Gastrocnemius medialis (tissue), 4 donors: ENCODE measurements around the gene NR5A1. TPM values are rescaled to one million over a fixed set of nuclear protein-coding genes. Genes with fewer than 3 reads are reported as not detected.

Experiments used
- ATAC-seq, 2 donors: fragments of 150-250 bp; one replicate each; pipeline ENCODE4 v1.9.1; 2016
- DNase-seq, 2 donors: peaks; one replicate each; pipeline ENCODE4 v3.0.0-alpha.2; 2019
- H3K27ac ChIP-seq, 4 donors: fragments of 200-600 bp; sonication (generic); 1 replicate in 1 of 4; 2 replicates in 3 of 4; pipeline ENCODE4 v1.5.1; 2016 to 2018; ENCODE audit warnings: mild to moderate bottlenecking in 2 of 4, moderate library complexity in 1 of 4
- H3K27me3 ChIP-seq, 3 donors: fragments of 200-600 bp; sonication (generic) in 2 of 3; 1 replicate in 1 of 3; 2 replicates in 2 of 3; pipeline versions ENCODE4 v1.5.1 to v1.6.0; 2016 to 2019; ENCODE audit warnings: mild to moderate bottlenecking in 1 of 3, moderate library complexity in 1 of 3
- H3K36me3 ChIP-seq, 2 donors: fragments of 200-600 bp; sonication (generic) in 1 of 2; one replicate each; pipeline ENCODE4 v1.5.1; 2017 to 2018
- H3K4me1 ChIP-seq, 2 donors: fragments of 200-600 bp; sonication (generic) in 1 of 2; one replicate each; pipeline ENCODE4 v1.5.1; 2016 to 2017; ENCODE audit warnings: mild to moderate bottlenecking in 2 of 2
- H3K4me3 ChIP-seq, 4 donors: fragments of 200-600 bp; sonication (generic) in 3 of 4; 1 replicate in 1 of 4; 2 replicates in 3 of 4; pipeline ENCODE4 v1.5.1; 2016 to 2019; ENCODE audit warnings: mild to moderate bottlenecking in 2 of 4
- H3K9me3 ChIP-seq, 3 donors: fragments of 200-600 bp; sonication (generic) in 2 of 3; 1 replicate in 1 of 3; 2 replicates in 2 of 3; pipeline ENCODE4 v1.5.1; 2016 to 2019
- POLR2A ChIP-seq, 2 donors: fragments of 450-650 bp; IDR thresholded peaks; one replicate each; pipeline ENCODE4 v1.6.1; 2017; ENCODE audit warnings: antibody characterized with exemption in 2 of 2, mild to moderate bottlenecking in 2 of 2, moderate library complexity in 2 of 2
- in situ Hi-C, 4 donors: fragments of 200-750 bp; cut with MboI; loops; one replicate each; pipeline versions ENCODE4 v1.15.0 to v1.8.0; 2017; ENCODE audit warnings: low sequenced_read_pairs in 4 of 4
- intact Hi-C: fragments of 100-400 bp; cut with DNase I; formaldehyde crosslinking; loops from one replicate; pipeline ENCODE4 v1.15.1; 2023; ENCODE audit warnings: low total_unique reads
- total RNA-seq, 4 donors: library from RNA; depleted of rRNA; stranded (reverse); fragments of >200 nt; gene quantifications; one replicate each; pipeline versions ENCODE4 v1.1.0 to v1.2.3, GENCODE V29; 2016
- TF ChIP-seq, protein P1 (sequence below), 5 experiments: fragments of 450-650 bp in 3 of 5; fragments of 200-600 bp in 2 of 5; sonication (generic) in 2 of 5; IDR thresholded peaks in 4 of 5; conservative IDR thresholded peaks in 1 of 5; 1 replicate in 4 of 5; 2 replicates in 1 of 5; pipeline ENCODE4 v1.5.1; 2016 to 2019; ENCODE audit warnings: antibody characterized with exemption in 5 of 5, mild to moderate bottlenecking in 3 of 5, moderate library complexity in 3 of 5

The NR5A1 gene
- total RNA-seq, 4 donors from 2014 or later, result not detected

DNA sequence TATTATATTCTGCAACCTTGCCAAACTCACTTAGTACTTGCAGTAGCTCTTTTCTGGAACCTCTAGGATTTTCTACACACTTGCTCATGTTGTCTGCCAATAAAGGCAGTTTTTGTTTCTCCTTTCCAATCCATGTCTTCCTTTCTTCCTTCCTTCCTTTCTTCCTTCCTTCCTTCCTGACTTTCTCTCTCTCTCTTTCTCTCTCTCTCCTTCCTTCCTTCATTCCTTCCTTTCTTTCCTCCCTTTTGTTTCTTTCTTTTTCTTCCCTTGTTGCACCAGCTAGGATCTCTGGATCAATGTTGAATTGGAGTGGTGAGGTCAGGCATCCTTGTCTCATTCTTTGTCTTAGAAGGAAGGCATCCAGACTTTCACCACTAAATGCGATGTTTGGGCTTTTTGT is 44.5 kb downstream of the NR5A1 start:
- Histone ChIP-seq H3K4me1 (no peaks in the 10 kb centered on the region), H3K36me3 (no peaks in the 10 kb centered on the region), H3K4me3 (no peak overlapping the region), H3K9me3 (no peaks in the 10 kb centered on the region), H3K27ac (no peak overlapping the region), H3K27me3 (peaks cover 0 to 2% (median 0%) of the 10 kb centered on the region in 3 donors)
- ATAC-seq, result no peak
- in situ Hi-C loops (no loop called here), intact Hi-C loops (no loop called here)
- DNase-seq, result no peak
- no peak for TF ChIP-seq POLR2A (IDR thresholded peaks at IDR 0.05)
- TF ChIP-seq, protein P1, sequence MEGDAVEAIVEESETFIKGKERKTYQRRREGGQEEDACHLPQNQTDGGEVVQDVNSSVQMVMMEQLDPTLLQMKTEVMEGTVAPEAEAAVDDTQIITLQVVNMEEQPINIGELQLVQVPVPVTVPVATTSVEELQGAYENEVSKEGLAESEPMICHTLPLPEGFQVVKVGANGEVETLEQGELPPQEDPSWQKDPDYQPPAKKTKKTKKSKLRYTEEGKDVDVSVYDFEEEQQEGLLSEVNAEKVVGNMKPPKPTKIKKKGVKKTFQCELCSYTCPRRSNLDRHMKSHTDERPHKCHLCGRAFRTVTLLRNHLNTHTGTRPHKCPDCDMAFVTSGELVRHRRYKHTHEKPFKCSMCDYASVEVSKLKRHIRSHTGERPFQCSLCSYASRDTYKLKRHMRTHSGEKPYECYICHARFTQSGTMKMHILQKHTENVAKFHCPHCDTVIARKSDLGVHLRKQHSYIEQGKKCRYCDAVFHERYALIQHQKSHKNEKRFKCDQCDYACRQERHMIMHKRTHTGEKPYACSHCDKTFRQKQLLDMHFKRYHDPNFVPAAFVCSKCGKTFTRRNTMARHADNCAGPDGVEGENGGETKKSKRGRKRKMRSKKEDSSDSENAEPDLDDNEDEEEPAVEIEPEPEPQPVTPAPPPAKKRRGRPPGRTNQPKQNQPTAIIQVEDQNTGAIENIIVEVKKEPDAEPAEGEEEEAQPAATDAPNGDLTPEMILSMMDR (IDR thresholded peaks at IDR 0.05 in 4 of 5, conservative IDR thresholded peaks at IDR 0.05 in 1 of 5), result no peak

DNA sequence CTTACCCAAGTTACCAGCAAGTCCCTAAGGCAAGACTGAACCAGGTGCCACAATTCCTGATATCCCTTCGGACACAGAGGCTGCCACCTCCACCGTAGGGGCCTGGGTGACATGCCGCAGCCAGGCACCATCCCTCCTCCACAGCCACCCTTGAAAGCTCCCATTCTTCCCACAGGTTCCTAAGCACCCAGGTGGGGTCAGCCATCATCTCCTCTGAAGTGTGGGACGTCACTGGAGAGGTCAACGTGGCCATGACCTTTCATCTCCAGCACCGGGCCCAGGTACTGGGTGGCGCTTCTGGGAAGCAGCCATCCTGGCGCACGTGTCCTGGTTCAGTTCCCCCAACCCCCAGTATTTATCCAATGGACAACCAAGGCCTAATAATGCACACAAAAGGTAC is 48.8 kb downstream of the NR5A1 start:
- intact Hi-C loops (no loop called here), in situ Hi-C loops (no loop called here)
- H3K27me3 ChIP-seq, result peaks cover 0 to 12% (median 8%) of the 10 kb centered on the region in 3 donors
- peaks cover 0 to 3% of the 10 kb centered on the region in 2 donors for H3K4me1 ChIP-seq
- DNase-seq, result no peak
- no peak for ATAC-seq
- no peaks in the 10 kb centered on the region for H3K36me3 ChIP-seq
- no peak overlapping the region for H3K27ac ChIP-seq
- H3K4me3 ChIP-seq, result no peak overlapping the region
- H3K9me3 ChIP-seq, result no peaks in the 10 kb centered on the region
- TF ChIP-seq POLR2A (IDR thresholded peaks at IDR 0.05), result no peak
- TF ChIP-seq, protein P1 (IDR thresholded peaks at IDR 0.05 in 4 of 5, conservative IDR thresholded peaks at IDR 0.05 in 1 of 5), result no peak

DNA sequence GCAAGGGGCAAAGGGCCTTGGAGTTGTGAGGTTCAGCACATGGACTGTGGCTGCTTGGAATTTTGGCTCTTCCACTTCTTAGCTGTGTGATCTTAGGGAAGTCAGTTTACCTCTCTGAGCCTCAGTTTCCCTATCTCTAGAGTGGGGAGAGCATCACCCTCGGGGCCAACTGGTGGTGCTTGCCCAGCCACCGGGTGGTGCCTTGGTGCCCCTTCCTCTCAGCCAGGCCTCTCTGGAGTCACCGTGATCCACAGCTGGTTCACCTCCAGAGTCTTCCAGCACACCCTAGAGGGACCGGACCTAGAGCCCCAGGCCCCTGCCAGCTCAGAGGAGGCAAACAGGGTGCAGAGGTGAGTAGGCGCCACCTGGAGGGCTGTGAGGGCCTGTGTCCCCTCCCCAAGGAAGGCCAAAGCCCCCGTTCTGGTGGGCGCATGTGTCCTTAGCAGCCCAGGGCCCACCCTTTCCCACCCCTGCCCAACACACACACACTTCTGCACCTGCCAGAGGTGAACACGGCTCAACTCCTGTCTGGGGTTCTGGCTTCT is 49.2 kb downstream of the NR5A1 start:
- TF ChIP-seq, protein P1 (IDR thresholded peaks at IDR 0.05 in 4 of 5, conservative IDR thresholded peaks at IDR 0.05 in 1 of 5), result no peak
- TF ChIP-seq POLR2A (IDR thresholded peaks at IDR 0.05), result no peak
- DNase-seq, result no peak
- H3K9me3 ChIP-seq, result no peaks in the 10 kb centered on the region
- intact Hi-C loops, result no loop called here
- H3K4me1 ChIP-seq, result peaks cover 0 to 4% of the 10 kb centered on the region in 2 donors
- in situ Hi-C loops, result no loop called here
- no peak for ATAC-seq
- H3K27ac ChIP-seq, result no peak overlapping the region
- peaks cover 3 to 14% (median 9%) of the 10 kb centered on the region in 3 donors for H3K27me3 ChIP-seq
- H3K4me3 ChIP-seq, result no peak overlapping the region
- H3K36me3 ChIP-seq, result no peaks in the 10 kb centered on the region

DNA sequence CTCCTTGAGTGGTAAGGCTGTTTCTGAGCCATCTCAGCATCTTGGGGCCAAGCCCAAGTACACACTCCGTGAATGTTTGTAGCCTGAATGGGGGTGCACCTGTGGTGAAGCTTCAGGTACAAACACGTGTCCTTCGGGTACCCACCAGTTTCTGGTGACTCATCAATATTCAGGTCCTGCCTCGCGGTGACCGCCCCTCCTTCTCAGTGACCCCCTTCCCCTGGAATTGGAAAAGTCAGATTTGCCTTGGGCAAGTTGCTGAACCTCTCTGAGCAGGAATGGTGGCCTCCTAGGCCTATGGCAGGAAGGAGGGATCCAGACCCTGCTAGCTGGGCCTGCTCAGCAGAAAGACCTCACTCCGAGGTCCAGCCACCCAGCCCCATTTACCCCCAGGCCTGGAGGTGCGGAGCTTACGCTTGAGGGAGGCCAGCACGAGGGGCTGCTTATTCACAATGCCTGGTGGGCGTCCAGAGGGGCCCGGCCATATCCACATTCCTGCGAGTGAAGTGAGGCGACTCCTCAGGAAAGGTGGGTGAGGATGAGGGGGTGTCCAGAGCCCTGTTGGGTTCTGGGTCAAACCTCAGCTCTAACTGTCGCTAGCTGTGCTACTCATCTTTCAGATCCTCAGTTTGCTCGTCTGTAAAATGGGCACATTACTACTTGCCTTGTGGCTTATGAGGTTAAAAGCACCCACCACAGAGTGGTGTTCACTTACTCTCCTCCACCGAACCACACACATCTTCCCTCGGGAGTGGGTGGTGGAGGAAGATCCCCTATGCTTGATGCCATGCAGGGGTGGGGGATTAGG is 49.9 kb downstream of the NR5A1 start:
- TF ChIP-seq POLR2A (IDR thresholded peaks at IDR 0.05), result no peak
- TF ChIP-seq, protein P1 (IDR thresholded peaks at IDR 0.05 in 4 of 5, conservative IDR thresholded peaks at IDR 0.05 in 1 of 5), result no peak
- intact Hi-C loops (no loop called here), in situ Hi-C loops (no loop called here)
- peaks cover 10 to 21% (median 16%) of the 10 kb centered on the region in 3 donors for H3K27me3 ChIP-seq
- no peaks in the 10 kb centered on the region for H3K9me3 ChIP-seq
- H3K36me3 ChIP-seq, result no peaks in the 10 kb centered on the region
- no peak overlapping the region for H3K27ac ChIP-seq
- H3K4me3 ChIP-seq, result no peak overlapping the region
- DNase-seq (no peak), ATAC-seq (no peak)
- H3K4me1 ChIP-seq, result peaks cover 0 to 4% of the 10 kb centered on the region in 2 donors
